Sigmoid colon (tissue), 7 donors: ENCODE results near the gene GNB3. TPM values are rescaled to one million over a fixed set of nuclear protein-coding genes. Genes with fewer than 3 reads are reported as not detected.

ENCODE experiments used
- DNase-seq: peaks from one replicate; pipeline ENCODE4 v3.0.0-alpha.2; 2019
- H3K27ac ChIP-seq, 4 donors: fragments of 200-600 bp; sonication (generic); one replicate each; pipeline ENCODE4 v1.5.1; 2016 to 2019; ENCODE audit warnings: mild to moderate bottlenecking in 1 of 4
- H3K27me3 ChIP-seq, 3 donors: fragments of 200-600 bp; sonication (generic); one replicate each; pipeline ENCODE4 v1.5.1; 2019; ENCODE audit warnings: mild to moderate bottlenecking in 1 of 3
- H3K36me3 ChIP-seq, 4 donors: fragments of 200-600 bp; sonication (generic); one replicate each; pipeline ENCODE4 v1.5.1; 2016 to 2019
- H3K4me1 ChIP-seq, 4 donors: fragments of 200-600 bp; sonication (generic); one replicate each; pipeline ENCODE4 v1.5.1; 2017 to 2019
- H3K4me3 ChIP-seq, 4 donors: fragments of 200-600 bp; sonication (generic); one replicate each; pipeline ENCODE4 v1.5.1; 2017 to 2019; ENCODE audit warnings: mild to moderate bottlenecking in 2 of 4, moderate library complexity in 1 of 4
- H3K9me3 ChIP-seq, 4 donors: fragments of 200-600 bp in 3 of 4; sonication (generic) in 3 of 4; one replicate each; pipeline versions ENCODE4 v1.5.1 to v1.6.1; 2013 to 2019
- EP300 ChIP-seq, 4 donors: sonication (generic); formaldehyde crosslinking; IDR thresholded peaks; one replicate each; pipeline ENCODE4 v1.6.1; 2017; ENCODE audit warnings: antibody characterized with exemption in 4 of 4
- POLR2A ChIP-seq, 2 donors: fragments of 450-650 bp; IDR thresholded peaks; one replicate each; pipeline ENCODE4 v1.6.1; 2016; ENCODE audit warnings: antibody characterized with exemption in 2 of 2, mild to moderate bottlenecking in 2 of 2, moderate library complexity in 2 of 2
- POLR2AphosphoS5 ChIP-seq, 4 donors: sonication (generic); formaldehyde crosslinking; IDR thresholded peaks; one replicate each; pipeline ENCODE4 v1.6.1; 2017; ENCODE audit warnings: antibody characterized with exemption in 4 of 4
- WGBS, 2 donors: extraction: QIAGEN DNeasy Blood & Tissue Kit; methylation state at CpG; one replicate each; pipeline ENCODE4 v1.1.7; 2013; 5-methylcytosine and 5-hydroxymethylcytosine counted together
- intact Hi-C: fragments of 100-400 bp; cut with DNase I; formaldehyde crosslinking; loops from one replicate; pipeline ENCODE4 v1.15.1; 2023
- polyA plus RNA-seq, 3 donors: library from polyadenylated mRNA; stranded (reverse); fragments of 200-250 nt; gene quantifications; one replicate each; pipeline ENCODE4 v1.2.3, GENCODE V29; 2013
- total RNA-seq, 4 donors: library from RNA; depleted of rRNA; stranded (reverse); fragments of >200 nt; gene quantifications; one replicate each; pipeline ENCODE4 v1.1.0, GENCODE V29; 2016
- TF ChIP-seq, protein P1 (sequence below), 4 experiments: fragments of 450-650 bp in 3 of 4; fragments of 200-600 bp in 1 of 4; IDR thresholded peaks; one replicate each; pipeline ENCODE4 v1.5.1; 2016 to 2019; ENCODE audit warnings: antibody characterized with exemption in 4 of 4, mild to moderate bottlenecking in 3 of 4, moderate library complexity in 2 of 4
- donor health status: healthy with polysubstance abuse.
- donor health status: Bipolar disorder and iron deficiency.
- donor health status: healthy.

The GNB3 gene
- total and polyA plus RNA-seq, 7 donors, result 0.36 to 8.9 (median 1.2) TPM

DNA sequence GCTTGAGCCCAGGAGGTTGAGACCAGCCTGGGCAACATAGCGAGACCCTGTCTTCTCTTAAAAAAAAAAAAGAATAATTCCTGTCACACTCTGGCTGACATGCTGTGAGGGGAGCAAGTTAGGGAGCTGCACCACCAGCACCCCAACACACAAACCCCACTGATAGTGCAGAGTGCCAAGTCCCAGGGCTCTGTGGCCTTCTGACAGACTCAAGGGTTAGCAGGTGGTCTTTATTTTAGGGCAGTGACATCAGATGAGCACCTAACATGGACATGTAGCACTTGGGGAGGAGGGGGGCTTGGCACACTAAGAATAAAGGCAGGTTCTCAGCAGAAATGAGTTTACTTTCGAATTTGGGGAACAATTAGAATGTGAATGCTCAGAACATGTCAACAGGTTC is 18.1 kb downstream of the GNB3 start:
- no peak for DNase-seq
- intact Hi-C loops, result no loop called here
- peaks cover 49 to 87% (median 75%) of the 10 kb centered on the region in 4 donors for H3K36me3 ChIP-seq
- WGBS, 2 donors, result 96 to 99% methylated on average over 2 of the region's 2 CpGs
- H3K27ac ChIP-seq, result no peak overlapping the region
- H3K4me3 ChIP-seq, result no peak overlapping the region
- H3K4me1 ChIP-seq, result peaks cover 0 to 5% (median 2%) of the 10 kb centered on the region in 4 donors
- TF ChIP-seq POLR2AphosphoS5 (IDR thresholded peaks at IDR 0.05) (no peak), EP300 (IDR thresholded peaks at IDR 0.05) (no peak), POLR2A (IDR thresholded peaks at IDR 0.05) (no peak)
- TF ChIP-seq, protein P1, sequence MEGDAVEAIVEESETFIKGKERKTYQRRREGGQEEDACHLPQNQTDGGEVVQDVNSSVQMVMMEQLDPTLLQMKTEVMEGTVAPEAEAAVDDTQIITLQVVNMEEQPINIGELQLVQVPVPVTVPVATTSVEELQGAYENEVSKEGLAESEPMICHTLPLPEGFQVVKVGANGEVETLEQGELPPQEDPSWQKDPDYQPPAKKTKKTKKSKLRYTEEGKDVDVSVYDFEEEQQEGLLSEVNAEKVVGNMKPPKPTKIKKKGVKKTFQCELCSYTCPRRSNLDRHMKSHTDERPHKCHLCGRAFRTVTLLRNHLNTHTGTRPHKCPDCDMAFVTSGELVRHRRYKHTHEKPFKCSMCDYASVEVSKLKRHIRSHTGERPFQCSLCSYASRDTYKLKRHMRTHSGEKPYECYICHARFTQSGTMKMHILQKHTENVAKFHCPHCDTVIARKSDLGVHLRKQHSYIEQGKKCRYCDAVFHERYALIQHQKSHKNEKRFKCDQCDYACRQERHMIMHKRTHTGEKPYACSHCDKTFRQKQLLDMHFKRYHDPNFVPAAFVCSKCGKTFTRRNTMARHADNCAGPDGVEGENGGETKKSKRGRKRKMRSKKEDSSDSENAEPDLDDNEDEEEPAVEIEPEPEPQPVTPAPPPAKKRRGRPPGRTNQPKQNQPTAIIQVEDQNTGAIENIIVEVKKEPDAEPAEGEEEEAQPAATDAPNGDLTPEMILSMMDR (IDR thresholded peaks at IDR 0.05), result no peak
- no peaks in the 10 kb centered on the region for H3K27me3 ChIP-seq
- H3K9me3 ChIP-seq, result no peaks in the 10 kb centered on the region

DNA sequence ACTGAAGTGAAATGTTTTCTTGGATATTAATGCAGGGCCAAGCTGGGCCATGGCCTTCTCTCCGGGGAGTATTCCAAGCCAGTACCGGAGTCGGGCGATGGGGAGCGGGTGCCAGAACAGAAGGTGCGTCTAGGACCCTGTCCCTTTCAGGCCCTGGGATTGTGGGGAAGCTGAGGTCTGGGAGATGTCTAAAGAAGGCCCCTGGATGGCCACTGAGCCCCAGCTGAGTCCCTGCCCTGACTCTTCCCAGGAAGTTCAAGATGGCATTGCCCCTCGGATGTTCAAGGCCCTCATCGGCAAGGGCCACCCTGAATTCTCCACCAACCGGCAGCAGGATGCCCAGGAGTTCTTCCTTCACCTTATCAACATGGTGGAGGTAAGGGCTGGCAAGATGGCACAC is 19.4 kb downstream of the GNB3 start:
- no peak overlapping the region for H3K4me3 ChIP-seq
- no peaks in the 10 kb centered on the region for H3K4me1 ChIP-seq
- no peak for DNase-seq
- H3K9me3 ChIP-seq, result no peaks in the 10 kb centered on the region
- H3K27ac ChIP-seq, result no peak overlapping the region
- intact Hi-C loops, result loop anchor here (10.0 kb wide), 1 partner anchor 255 kb away; no protein-coding TSS in a partner anchor
- no peaks in the 10 kb centered on the region for H3K27me3 ChIP-seq
- 97 to 98% methylated on average over 9 of the region's 9 CpGs for WGBS, 2 donors
- TF ChIP-seq POLR2AphosphoS5 (IDR thresholded peaks at IDR 0.05) (no peak), EP300 (IDR thresholded peaks at IDR 0.05) (no peak), POLR2A (IDR thresholded peaks at IDR 0.05) (no peak)
- TF ChIP-seq, protein P1 (IDR thresholded peaks at IDR 0.05), result no peak
- peaks cover 49 to 100% (median 81%) of the 10 kb centered on the region in 4 donors for H3K36me3 ChIP-seq

DNA sequence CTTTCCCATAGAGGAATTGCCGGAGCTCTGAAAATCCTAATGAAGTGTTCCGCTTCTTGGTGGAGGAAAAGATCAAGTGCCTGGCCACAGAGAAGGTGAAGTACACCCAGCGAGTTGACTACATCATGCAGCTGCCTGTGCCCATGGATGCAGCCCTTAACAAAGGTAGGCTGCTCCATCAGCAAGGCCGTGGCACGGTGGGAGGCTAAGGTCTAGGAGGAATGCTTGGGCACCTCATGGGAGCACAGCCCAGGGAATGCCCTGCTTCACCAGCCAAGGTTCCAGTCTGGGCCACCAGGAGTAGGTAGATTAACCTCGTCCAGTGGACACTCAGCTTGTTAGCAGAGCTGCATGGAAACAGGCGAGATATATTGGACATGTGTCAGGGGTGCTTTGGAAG is 20.2 kb downstream of the GNB3 start:
- DNase-seq, result no peak
- H3K9me3 ChIP-seq, result no peaks in the 10 kb centered on the region
- H3K27ac ChIP-seq, result no peak overlapping the region
- no peaks in the 10 kb centered on the region for H3K4me1 ChIP-seq
- no peak overlapping the region for H3K4me3 ChIP-seq
- H3K36me3 ChIP-seq, result peaks cover 46 to 100% (median 78%) of the 10 kb centered on the region in 4 donors
- intact Hi-C loops, result loop anchor here (10.0 kb wide), 1 partner anchor 254 kb away; no protein-coding TSS in a partner anchor
- WGBS, 2 donors, result 97 to 98% methylated on average over 7 of the region's 7 CpGs
- no peaks in the 10 kb centered on the region for H3K27me3 ChIP-seq
- TF ChIP-seq, protein P1 (IDR thresholded peaks at IDR 0.05), result no peak
- no peak for TF ChIP-seq EP300 (IDR thresholded peaks at IDR 0.05)
- no peak for TF ChIP-seq POLR2AphosphoS5 (IDR thresholded peaks at IDR 0.05)
- TF ChIP-seq POLR2A (IDR thresholded peaks at IDR 0.05), result no peak

DNA sequence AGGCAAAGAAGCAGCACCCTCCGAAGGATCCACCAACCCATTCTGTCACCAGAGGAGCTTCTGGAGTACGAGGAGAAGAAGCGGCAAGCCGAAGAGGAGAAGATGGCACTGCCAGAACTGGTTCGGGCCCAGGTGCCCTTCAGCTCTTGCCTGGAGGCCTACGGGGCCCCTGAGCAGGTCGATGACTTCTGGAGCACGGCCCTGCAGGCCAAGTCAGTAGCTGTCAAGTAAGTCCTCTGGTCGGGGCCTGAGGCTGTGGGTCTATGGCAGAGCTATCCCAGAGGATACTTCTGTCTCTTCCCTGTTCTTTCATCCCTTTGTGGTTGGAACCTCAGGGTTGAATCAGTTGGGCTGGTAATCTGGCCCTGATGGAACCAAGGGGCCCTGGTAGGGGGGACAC is 20.7 kb downstream of the GNB3 start:
- Histone ChIP-seq H3K9me3 (no peaks in the 10 kb centered on the region), H3K27me3 (no peaks in the 10 kb centered on the region), H3K27ac (no peak overlapping the region), H3K4me1 (peaks cover 0 to 1% (median 0%) of the 10 kb centered on the region in 4 donors), H3K36me3 (peaks cover 41 to 99% (median 77%) of the 10 kb centered on the region in 4 donors), H3K4me3 (no peak overlapping the region)
- 96% methylated on average over 9 of the region's 9 CpGs for WGBS, 2 donors
- no peak for DNase-seq
- intact Hi-C loops, result loop anchor here (10.0 kb wide), 1 partner anchor 253 kb away; no protein-coding TSS in a partner anchor
- TF ChIP-seq POLR2AphosphoS5 (IDR thresholded peaks at IDR 0.05) (no peak), EP300 (IDR thresholded peaks at IDR 0.05) (no peak), POLR2A (IDR thresholded peaks at IDR 0.05) (no peak)
- TF ChIP-seq, protein P1 (IDR thresholded peaks at IDR 0.05), result no peak

DNA sequence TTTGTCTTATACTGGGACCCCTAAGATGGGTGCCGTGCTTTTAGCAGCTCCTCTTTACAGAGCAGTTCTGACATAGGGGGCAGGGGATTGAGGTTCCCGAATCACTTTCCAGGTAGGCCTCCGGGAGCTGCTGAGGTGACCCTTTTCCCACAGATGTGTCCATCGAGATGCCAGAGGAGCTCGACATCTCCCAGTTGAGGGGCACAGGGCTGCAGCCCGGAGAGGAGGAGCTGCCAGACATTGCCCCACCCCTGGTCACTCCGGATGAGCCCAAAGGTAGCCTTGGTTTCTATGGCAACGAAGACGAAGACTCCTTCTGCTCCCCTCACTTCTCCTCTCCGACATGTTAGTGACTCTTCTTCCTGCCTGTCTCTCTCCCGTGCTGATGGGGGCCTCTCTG is 22.3 kb downstream of the GNB3 start:
- 93 to 94% methylated on average over 11 of the region's 11 CpGs for WGBS, 2 donors
- no peak overlapping the region for H3K27ac ChIP-seq
- no peak for DNase-seq
- no peak overlapping the region for H3K4me3 ChIP-seq
- no peaks in the 10 kb centered on the region for H3K27me3 ChIP-seq
- peaks cover 26 to 82% (median 61%) of the 10 kb centered on the region in 4 donors for H3K36me3 ChIP-seq
- H3K9me3 ChIP-seq, result no peaks in the 10 kb centered on the region
- peaks cover 0 to 10% (median 6%) of the 10 kb centered on the region in 4 donors for H3K4me1 ChIP-seq
- intact Hi-C loops, result loop anchor here (10.0 kb wide), 1 partner anchor 252 kb away; no protein-coding TSS in a partner anchor
- TF ChIP-seq POLR2A (IDR thresholded peaks at IDR 0.05) (no peak), EP300 (IDR thresholded peaks at IDR 0.05) (no peak), POLR2AphosphoS5 (IDR thresholded peaks at IDR 0.05) (no peak)
- TF ChIP-seq, protein P1 (IDR thresholded peaks at IDR 0.05), result no peak
